Adrenal gland (tissue), 5 donors: ENCODE measurements around the gene KRTCAP2.

Source experiments
- POLR2A ChIP-seq, 2 donors: fragments of 450-650 bp; IDR thresholded peaks; one replicate each; pipeline ENCODE4 v1.6.1; 2017; ENCODE audit warnings: antibody characterized with exemption in 2 of 2, mild to moderate bottlenecking in 2 of 2, moderate library complexity in 1 of 2
- TF ChIP-seq, protein P1 (sequence below), 6 experiments: fragments of 450-650 bp in 4 of 6; fragments of 200-600 bp in 2 of 6; sonication (generic) in 1 of 6; IDR thresholded peaks; 1 replicate in 5 of 6; 2 replicates in 1 of 6; pipeline versions ENCODE4 v1.5.1 to v1.8.0; 2016 to 2021; ENCODE audit warnings: antibody characterized with exemption in 6 of 6, mild to moderate bottlenecking in 2 of 6, moderate library complexity in 1 of 6
- donor health status: DM: no; HTN: no; CAD: no.

DNA sequence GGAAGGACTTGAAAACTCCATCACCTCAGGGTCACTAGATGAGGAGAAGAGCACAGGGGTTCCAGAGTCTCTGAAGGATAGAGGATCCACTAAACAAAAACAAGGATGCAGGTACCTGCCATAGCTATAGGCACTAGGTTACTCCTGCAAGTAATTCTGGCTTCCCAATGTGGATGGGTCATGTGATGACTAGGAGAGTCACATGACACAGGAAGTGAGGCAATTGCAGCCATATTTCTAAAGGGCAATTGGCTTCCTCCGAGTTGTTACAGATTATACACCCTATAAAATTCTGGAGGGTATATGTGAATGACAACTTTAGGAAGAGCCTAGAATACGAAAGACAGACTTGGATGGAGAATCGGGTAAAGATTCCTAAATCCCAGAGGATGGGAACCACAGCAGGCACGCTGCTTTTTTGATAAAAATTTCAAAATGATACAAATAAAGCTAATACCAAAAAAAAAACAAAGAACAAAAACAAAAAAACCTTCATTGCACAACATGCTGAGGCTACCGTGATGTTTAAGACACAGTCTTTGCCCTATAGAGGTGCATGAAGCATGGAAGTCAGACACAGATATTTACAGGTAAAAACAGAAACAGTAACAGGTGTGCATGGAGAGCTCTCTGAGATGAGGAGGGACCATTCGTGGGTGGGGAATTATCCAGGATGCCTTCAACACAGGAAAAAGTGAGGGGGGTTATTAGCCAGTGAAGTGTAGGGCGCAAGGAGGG, 45.9 kb upstream of the KRTCAP2 start:
- TF ChIP-seq, protein P1, sequence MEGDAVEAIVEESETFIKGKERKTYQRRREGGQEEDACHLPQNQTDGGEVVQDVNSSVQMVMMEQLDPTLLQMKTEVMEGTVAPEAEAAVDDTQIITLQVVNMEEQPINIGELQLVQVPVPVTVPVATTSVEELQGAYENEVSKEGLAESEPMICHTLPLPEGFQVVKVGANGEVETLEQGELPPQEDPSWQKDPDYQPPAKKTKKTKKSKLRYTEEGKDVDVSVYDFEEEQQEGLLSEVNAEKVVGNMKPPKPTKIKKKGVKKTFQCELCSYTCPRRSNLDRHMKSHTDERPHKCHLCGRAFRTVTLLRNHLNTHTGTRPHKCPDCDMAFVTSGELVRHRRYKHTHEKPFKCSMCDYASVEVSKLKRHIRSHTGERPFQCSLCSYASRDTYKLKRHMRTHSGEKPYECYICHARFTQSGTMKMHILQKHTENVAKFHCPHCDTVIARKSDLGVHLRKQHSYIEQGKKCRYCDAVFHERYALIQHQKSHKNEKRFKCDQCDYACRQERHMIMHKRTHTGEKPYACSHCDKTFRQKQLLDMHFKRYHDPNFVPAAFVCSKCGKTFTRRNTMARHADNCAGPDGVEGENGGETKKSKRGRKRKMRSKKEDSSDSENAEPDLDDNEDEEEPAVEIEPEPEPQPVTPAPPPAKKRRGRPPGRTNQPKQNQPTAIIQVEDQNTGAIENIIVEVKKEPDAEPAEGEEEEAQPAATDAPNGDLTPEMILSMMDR (IDR thresholded peaks at IDR 0.05), result no peak
- TF ChIP-seq POLR2A (IDR thresholded peaks at IDR 0.05), result no peak
